PC-9 (cell line): ENCODE measurements around the gene SDK2. TPM values are rescaled to one million over a fixed set of nuclear protein-coding genes. Genes with fewer than 3 reads are reported as not detected.

ENCODE experiments used
- BruUV-seq: library from RNA; stranded (reverse); fragments of 400-500 nt; replicated peaks from 2 replicates; lab custom pipeline; 2021; lab: Mats Ljungman, UMichigan
- CTCF ChIA-PET: fragments of 300-600 bp; sonication (Branson Sonifier 250); formaldehyde crosslinking; loops from one replicate; lab custom pipeline; 2022; ENCODE audit warnings: antibody characterized with exemption; lab: Charles Lee
- POLR2A ChIA-PET: fragments of 300-600 bp; sonication (Branson Sonifier 250); formaldehyde crosslinking; loops from one replicate; lab custom pipeline; 2022; ENCODE audit warnings: antibody characterized with exemption; ENCODE audit not compliant: unreplicated experiment; lab: Charles Lee
- DNase-seq, 2 experiments: peaks; one replicate each; pipeline versions ENCODE4 v3.0.0 to v3.0.0-alpha.2; 2015 to 2022; ENCODE audit warnings: mixed read lengths in 1 of 2
- H2AFZ ChIP-seq: fragments of 200-600 bp; sonication (generic); 2 replicates; pipeline ENCODE4 v1.8.1; 2017; ENCODE audit warnings: antibody characterized with exemption
- H3F3A ChIP-seq: fragments of 200-600 bp; sonication (generic); 2 replicates; pipeline ENCODE4 v1.8.1; 2017; ENCODE audit warnings: antibody characterized with exemption, mild to moderate bottlenecking, low read depth; ENCODE audit not compliant: insufficient read depth
- H3K27ac ChIP-seq: fragments of 200-600 bp; sonication (generic); 2 replicates; pipeline ENCODE4 v1.6.1; 2016; ENCODE audit warnings: mixed run types
- H3K27me3 ChIP-seq: fragments of 200-600 bp; sonication (generic); 2 replicates; pipeline ENCODE4 v1.6.1; 2016; ENCODE audit warnings: low read depth, mixed run types; ENCODE audit not compliant: insufficient read depth
- H3K36me3 ChIP-seq: fragments of 200-600 bp; sonication (generic); 2 replicates; pipeline ENCODE4 v1.6.1; 2016; ENCODE audit warnings: low read depth, mixed run types
- H3K4me1 ChIP-seq: fragments of 200-600 bp; sonication (generic); replicated peaks from 2 replicates; pipeline ENCODE4 v1.6.1; 2016; ENCODE audit warnings: mixed run types; ENCODE audit not compliant: insufficient read depth
- H3K4me2 ChIP-seq: fragments of 200-600 bp; sonication (generic); 2 replicates; pipeline ENCODE4 v1.6.1; 2017; ENCODE audit warnings: mixed run types
- H3K4me3 ChIP-seq: fragments of 200-600 bp; sonication (generic); 2 replicates; pipeline ENCODE4 v1.6.1; 2016; ENCODE audit warnings: mixed run types
- H3K79me2 ChIP-seq: fragments of 200-600 bp; sonication (generic); 2 replicates; pipeline ENCODE4 v1.6.1; 2017; ENCODE audit warnings: low read depth, mixed run types
- H3K9me2 ChIP-seq: fragments of 200-600 bp; sonication (generic); 2 replicates; pipeline ENCODE4 v1.8.1; 2017; ENCODE audit warnings: mild to moderate bottlenecking; ENCODE audit not compliant: insufficient read depth
- H3K9me3 ChIP-seq: fragments of 200-600 bp; sonication (generic); 2 replicates; pipeline ENCODE4 v1.8.1; 2016; ENCODE audit warnings: low read depth; ENCODE audit not compliant: insufficient read depth
- H4K20me1 ChIP-seq: fragments of 200-600 bp; sonication (generic); 2 replicates; pipeline ENCODE4 v1.8.1; 2017; ENCODE audit not compliant: insufficient read depth
- EZH2 ChIP-seq: fragments of 200-600 bp; sonication (generic); IDR thresholded peaks from 2 replicates; pipeline ENCODE4 v1.8.0; 2017; ENCODE audit warnings: antibody characterized with exemption, low read depth
- intact Hi-C: fragments of 100-400 bp; cut with micrococcal nuclease; formaldehyde crosslinking; loops from one replicate; pipeline ENCODE4 v1.10.0; 2022; ENCODE audit not compliant: unreplicated experiment
- total RNA-seq: library from RNA; stranded (reverse); gene quantifications from 2 replicates; pipeline ENCODE4 v1.2.3, GENCODE V29; 2021
- TF ChIP-seq, protein P1 (sequence below): fragments of 200-600 bp; sonication (generic); conservative IDR thresholded peaks from 2 replicates; pipeline ENCODE4 v1.6.1; 2017; ENCODE audit warnings: mixed run types, antibody characterized with exemption, mild to moderate bottlenecking, moderate library complexity

The SDK2 gene
- total RNA-seq, 1 experiment from 2014 or later, result 0.04 TPM

DNA sequence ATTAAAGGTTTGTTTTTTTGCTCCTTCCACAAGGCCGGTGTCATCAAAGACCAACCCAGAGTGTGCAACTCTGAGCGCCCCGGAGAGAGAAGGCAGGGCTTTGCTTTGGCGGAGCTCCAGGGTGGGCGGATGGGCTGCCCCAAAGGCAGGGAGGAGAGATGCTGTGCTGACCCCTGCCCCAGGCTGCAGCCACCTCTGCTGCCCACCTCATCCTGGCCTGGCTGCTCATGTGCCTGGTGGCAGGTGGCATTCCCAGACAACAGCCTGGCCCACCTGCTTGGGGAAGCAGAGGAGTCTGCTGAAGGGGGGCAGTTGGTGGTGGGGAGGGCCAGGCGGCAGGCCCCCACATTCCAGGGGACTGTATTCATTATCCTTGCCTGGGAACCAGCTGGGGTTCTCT, 122.1 kb downstream of the SDK2 start:
- H3K79me2 ChIP-seq, result no peaks in the 10 kb centered on the region
- intact Hi-C loops, result no loop called here
- no peak overlapping the region for H3K4me3 ChIP-seq
- H3K9me3 ChIP-seq, result no peaks in the 10 kb centered on the region
- H3K9me2 ChIP-seq, result no peaks in the 10 kb centered on the region
- peaks cover 99% of the 10 kb centered on the region for H3K27me3 ChIP-seq
- H3K4me2 ChIP-seq, result no peak overlapping the region
- H3K4me1 ChIP-seq, result no peaks in the 10 kb centered on the region
- DNase-seq, result no peak
- H3F3A ChIP-seq, result no peaks in the 10 kb centered on the region
- no TSS peak for BruUV-seq
- no peaks in the 10 kb centered on the region for H3K36me3 ChIP-seq
- H3K27ac ChIP-seq, result no peak overlapping the region
- CTCF ChIA-PET, result no interaction called here
- H2AFZ ChIP-seq, result no peak overlapping the region
- POLR2A ChIA-PET, result no interaction called here
- TF ChIP-seq EZH2, result no peak
- TF ChIP-seq, protein P1, sequence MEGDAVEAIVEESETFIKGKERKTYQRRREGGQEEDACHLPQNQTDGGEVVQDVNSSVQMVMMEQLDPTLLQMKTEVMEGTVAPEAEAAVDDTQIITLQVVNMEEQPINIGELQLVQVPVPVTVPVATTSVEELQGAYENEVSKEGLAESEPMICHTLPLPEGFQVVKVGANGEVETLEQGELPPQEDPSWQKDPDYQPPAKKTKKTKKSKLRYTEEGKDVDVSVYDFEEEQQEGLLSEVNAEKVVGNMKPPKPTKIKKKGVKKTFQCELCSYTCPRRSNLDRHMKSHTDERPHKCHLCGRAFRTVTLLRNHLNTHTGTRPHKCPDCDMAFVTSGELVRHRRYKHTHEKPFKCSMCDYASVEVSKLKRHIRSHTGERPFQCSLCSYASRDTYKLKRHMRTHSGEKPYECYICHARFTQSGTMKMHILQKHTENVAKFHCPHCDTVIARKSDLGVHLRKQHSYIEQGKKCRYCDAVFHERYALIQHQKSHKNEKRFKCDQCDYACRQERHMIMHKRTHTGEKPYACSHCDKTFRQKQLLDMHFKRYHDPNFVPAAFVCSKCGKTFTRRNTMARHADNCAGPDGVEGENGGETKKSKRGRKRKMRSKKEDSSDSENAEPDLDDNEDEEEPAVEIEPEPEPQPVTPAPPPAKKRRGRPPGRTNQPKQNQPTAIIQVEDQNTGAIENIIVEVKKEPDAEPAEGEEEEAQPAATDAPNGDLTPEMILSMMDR, result no peak
- no peaks in the 10 kb centered on the region; the same call in 1 of the 2 replicates for H4K20me1 ChIP-seq

DNA sequence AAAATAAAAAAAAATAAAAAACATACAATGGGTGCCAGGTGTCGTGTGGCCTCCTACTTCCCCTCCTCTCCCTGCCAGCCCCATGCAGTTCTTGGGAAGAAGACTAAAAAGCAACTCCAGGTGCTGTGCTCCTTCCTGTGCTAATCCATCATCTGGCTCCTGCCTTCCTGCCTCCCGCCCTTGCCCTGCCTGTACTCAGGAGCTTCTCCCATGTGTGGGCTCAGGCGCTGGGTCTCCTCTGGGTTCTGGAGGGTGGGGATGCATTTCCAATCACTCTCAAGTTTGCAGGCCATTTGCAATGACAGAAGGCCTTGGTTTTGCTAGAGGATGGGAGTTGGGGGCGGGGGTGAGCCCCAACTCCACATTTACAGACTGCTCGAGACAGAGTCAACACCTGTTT, 122.9 kb downstream of the SDK2 start:
- Histone ChIP-seq H3K9me3 (no peaks in the 10 kb centered on the region), H3K27me3 (peaks cover 99% of the 10 kb centered on the region), H3K36me3 (no peaks in the 10 kb centered on the region), H4K20me1 (no peaks in the 10 kb centered on the region; the same call in 1 of the 2 replicates), H3F3A (no peaks in the 10 kb centered on the region), H3K27ac (no peak overlapping the region), H3K4me1 (no peaks in the 10 kb centered on the region), H2AFZ (no peak overlapping the region), H3K4me3 (no peak overlapping the region), H3K9me2 (no peaks in the 10 kb centered on the region), H3K4me2 (no peak overlapping the region), H3K79me2 (no peaks in the 10 kb centered on the region)
- POLR2A ChIA-PET, result no interaction called here
- BruUV-seq, result no TSS peak
- TF ChIP-seq EZH2, result no peak
- TF ChIP-seq, protein P1, result no peak
- DNase-seq, result no peak
- CTCF ChIA-PET, result no interaction called here
- intact Hi-C loops, result no loop called here

DNA sequence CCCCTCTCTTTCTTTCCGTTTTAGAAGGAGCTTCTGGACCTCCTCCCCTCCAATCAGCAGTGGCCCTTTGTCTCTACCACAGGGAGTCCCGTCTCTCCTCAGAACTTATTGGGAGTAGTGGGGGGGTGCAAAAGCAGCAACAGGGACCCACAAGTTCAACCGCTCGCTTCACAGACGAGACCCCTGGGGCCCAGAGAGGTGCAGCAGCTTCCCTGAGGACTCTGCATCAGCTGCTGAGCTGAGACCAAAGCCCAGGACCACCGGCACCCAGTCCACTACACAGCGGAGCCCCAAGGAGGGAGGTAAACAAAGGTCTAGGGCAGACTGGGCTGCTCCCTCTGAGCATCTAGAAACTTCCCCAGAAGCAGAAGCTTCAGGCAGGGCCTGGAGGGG, 123.9 kb downstream of the SDK2 start:
- ChIA-PET POLR2A (no interaction called here), CTCF (no interaction called here)
- TF ChIP-seq, protein P1, result no peak
- no peak for TF ChIP-seq EZH2
- intact Hi-C loops, result no loop called here
- no peaks in the 10 kb centered on the region; the same call in 1 of the 2 replicates for H4K20me1 ChIP-seq
- H2AFZ ChIP-seq, result no peak overlapping the region
- H3K79me2 ChIP-seq, result no peaks in the 10 kb centered on the region
- H3K4me3 ChIP-seq, result no peak overlapping the region
- no peaks in the 10 kb centered on the region for H3K36me3 ChIP-seq
- no TSS peak for BruUV-seq
- H3K9me3 ChIP-seq, result no peaks in the 10 kb centered on the region
- no peaks in the 10 kb centered on the region for H3K9me2 ChIP-seq
- peaks cover 99% of the 10 kb centered on the region for H3K27me3 ChIP-seq
- DNase-seq, result no peak
- H3K27ac ChIP-seq, result no peak overlapping the region
- H3K4me1 ChIP-seq, result no peaks in the 10 kb centered on the region
- no peaks in the 10 kb centered on the region for H3F3A ChIP-seq
- no peak overlapping the region for H3K4me2 ChIP-seq
